T-cell (primary cell): ENCODE data around the gene DEAF1. TPM values are rescaled to one million over a fixed set of nuclear protein-coding genes. Genes with fewer than 3 reads are reported as not detected.

Experiments
- ATAC-seq, 4 experiments: fragments of 200-7000 bp in 3 of 4; fragments of 150-1000 bp in 1 of 4; cut with Tn5 transposase; replicated peaks in 1 of 4; 1 replicate in 3 of 4; 2 replicates in 1 of 4; pipeline ENCODE4 v1.10.0; 2021; ENCODE audit warnings: moderate library complexity in 3 of 4, mild to moderate bottlenecking in 2 of 4, moderate number of reproducible peaks in 1 of 4
- CTCF ChIA-PET, 2 donors: fragments of 300-600 bp; sonication (Branson Sonifier 250); formaldehyde crosslinking; loops; one replicate each; lab custom pipeline; 2022; ENCODE audit warnings: antibody characterized with exemption in 2 of 2; lab: Charles Lee
- POLR2A ChIA-PET, 2 donors: fragments of 300-600 bp; sonication (Branson Sonifier 250); formaldehyde crosslinking; loops; one replicate each; lab custom pipeline; 2022; ENCODE audit warnings: antibody characterized with exemption in 2 of 2; lab: Charles Lee
- DNase-seq, 35 experiments: peaks; one replicate each; pipeline versions ENCODE4 v3.0.0 to v3.0.0-alpha.2; 2013 to 2023
- H3K27ac ChIP-seq: one replicate; pipeline ENCODE4 v1.5.1; 2013; ENCODE audit warnings: low read length
- H3K27me3 ChIP-seq, 2 experiments: replicated peaks in 1 of 2; 1 replicate in 1 of 2; 2 replicates in 1 of 2; pipeline versions ENCODE4 v1.6.1 to v1.7.0; 2013; ENCODE audit warnings: low read length in 1 of 2, mixed read lengths in 1 of 2; ENCODE audit not compliant: control insufficient read depth in 2 of 2, insufficient read depth in 2 of 2; ENCODE audit errors: extremely low read depth in 1 of 2
- H3K36me3 ChIP-seq, 2 donors: 1 replicate in 1 of 2; 2 replicates in 1 of 2; pipeline versions ENCODE4 v1.6.1 to v1.7.0; 2013; ENCODE audit warnings: low read length in 1 of 2; ENCODE audit not compliant: control insufficient read depth in 2 of 2, insufficient read depth in 1 of 2; ENCODE audit errors: extremely low read depth in 1 of 2
- H3K4me1 ChIP-seq, 2 experiments: 1 replicate in 1 of 2; 2 replicates in 1 of 2; pipeline versions ENCODE4 v1.6.1 to v1.7.0; 2013; ENCODE audit warnings: low read length in 2 of 2, mixed read lengths in 1 of 2; ENCODE audit not compliant: insufficient read depth in 2 of 2, control insufficient read depth in 1 of 2; ENCODE audit errors: extremely low read depth in 1 of 2
- H3K4me3 ChIP-seq, 2 donors: 1 replicate in 1 of 2; 2 replicates in 1 of 2; pipeline versions ENCODE4 v1.5.1 to v1.7.0; 2013; ENCODE audit warnings: mild to moderate bottlenecking in 2 of 2, low read length in 1 of 2, moderate library complexity in 1 of 2; ENCODE audit not compliant: control insufficient read depth in 1 of 2; ENCODE audit errors: extremely low read depth in 1 of 2
- H3K9me3 ChIP-seq: 2 replicates; pipeline ENCODE4 v1.7.0; 2013
- H3K27ac Mint-ChIP-seq, 2 donors: one replicate each; pipeline ENCODE4 v1.8.0; 2020 to 2021; ENCODE audit warnings: mild to moderate bottlenecking in 2 of 2, mixed read lengths in 2 of 2
- H3K27me3 Mint-ChIP-seq, 2 donors: one replicate each; pipeline ENCODE4 v1.8.0; 2021 to 2022; ENCODE audit warnings: mixed read lengths in 2 of 2
- H3K36me3 Mint-ChIP-seq: one replicate; pipeline ENCODE4 v1.8.0; 2021; ENCODE audit warnings: mixed read lengths
- H3K4me1 Mint-ChIP-seq, 3 donors: one replicate each; pipeline ENCODE4 v1.8.0; 2020 to 2022; ENCODE audit warnings: mixed read lengths in 3 of 3, mild to moderate bottlenecking in 1 of 3
- H3K4me3 Mint-ChIP-seq, 3 donors: one replicate each; pipeline ENCODE4 v1.8.0; 2020 to 2022; ENCODE audit warnings: mild to moderate bottlenecking in 3 of 3, mixed read lengths in 3 of 3, moderate library complexity in 3 of 3
- H3K9me3 Mint-ChIP-seq, 3 donors: one replicate each; pipeline ENCODE4 v1.8.0; 2020 to 2022; ENCODE audit warnings: mixed read lengths in 3 of 3
- WGBS: methylation state at CpG from one replicate; pipeline ENCODE4 v1.1.5; 2013; ENCODE audit warnings: missing lambda C conversion rate; ENCODE audit not compliant: insufficient coverage; 5-methylcytosine and 5-hydroxymethylcytosine counted together
- total RNA-seq, 35 experiments: library from RNA in 6 of 35; stranded (reverse) in 6 of 35; fragments of 120-200 nt in 1 of 35; gene quantifications; one replicate each; pipeline versions ENCODE4 v1.2.1 to v1.2.4 and lab custom pipeline; 2013 to 2026

The DEAF1 gene
- total RNA-seq, 5 donors from 2014 or later (not counting 1 experiment from before 2014, with no cell fraction given): 55.8 to 121 (median 57.3) TPM

GRCh38 chr11:726278-727220, 31.5 kb upstream of the DEAF1 start:
- Mint-ChIP-seq H3K4me3 (peak overlapping the region; percentile 60 to 73 (median 67)), H3K27ac (peak overlapping the region in 1 of 2 donors; percentile 72), H3K36me3 (no peaks in the 10 kb centered on the region), H3K27me3 (peaks cover 4 to 5% of the 10 kb centered on the region in 2 donors), H3K4me1 (peaks cover 6 to 18% (median 11%) of the 10 kb centered on the region in 3 donors), H3K9me3 (no peaks in the 10 kb centered on the region)
- DNase-seq (peak in 24 of 35 experiments; percentile 25 to 72 (median 44)), ATAC-seq (peak; percentile 40 to 67 (median 62))
- CTCF ChIA-PET: interaction anchor here (0.6 to 2.5 kb wide), 12 partner anchors 11 to 1577 kb away, joined by 3 to 14 read pairs (median 3); partner anchors contain the start of genes DEAF1 (in 1 of the 2), PHRF1 (in 1 of the 2) and TMEM80 (in 1 of the 2)
- peak overlapping the region; percentile 32 to 47 for H3K4me3 ChIP-seq
- no peaks in the 10 kb centered on the region for H3K9me3 ChIP-seq
- peaks cover 0 to 49% of the 10 kb centered on the region in 2 experiments for H3K27me3 ChIP-seq
- no peak overlapping the region for H3K27ac ChIP-seq
- no peaks in the 10 kb centered on the region for H3K36me3 ChIP-seq
- H3K4me1 ChIP-seq: peaks cover 13 to 49% of the 10 kb centered on the region in 2 experiments
- 9% methylated on average over 49 of the region's 61 CpGs for WGBS
- POLR2A ChIA-PET: interaction anchor here (0.6 to 0.9 kb wide), 4 partner anchors 31 to 74 kb away, joined by 3 to 8 read pairs (median 5); partner anchors contain the start of gene TMEM80 (in 1 of the 2)

- Mint-ChIP-seq H3K36me3 (no peaks in the 10 kb centered on the region), H3K4me3 (peak overlapping the region; percentile 58 to 73 (median 67)), H3K4me1 (peaks cover 6 to 21% (median 14%) of the 10 kb centered on the region in 3 donors), H3K27me3 (peaks cover 7% of the 10 kb centered on the region in 2 donors), H3K9me3 (no peaks in the 10 kb centered on the region), H3K27ac (no peak overlapping the region)
- POLR2A ChIA-PET: interaction anchor here (0.6 to 0.9 kb wide), 4 partner anchors 30 to 320 kb away, joined by 3 to 9 read pairs (median 6); partner anchors contain the start of gene TMEM80 (in 1 of the 2)
- Histone ChIP-seq H3K9me3 (no peaks in the 10 kb centered on the region), H3K4me3 (peak overlapping the region in 1 of 2 donors; percentile 32), H3K27me3 (peaks cover 0 to 57% of the 10 kb centered on the region in 2 experiments), H3K4me1 (peaks cover 13 to 57% of the 10 kb centered on the region in 2 experiments), H3K36me3 (no peaks in the 10 kb centered on the region), H3K27ac (no peak overlapping the region)
- ATAC-seq (peak in 3 of 4 experiments; percentile 10 to 17 (median 14)), DNase-seq (peak in 1 of 35 experiments; percentile 23)
- WGBS: 5% methylated on average over 30 of the region's 53 CpGs
- CTCF ChIA-PET: interaction anchor here (0.6 to 2.5 kb wide), 7 partner anchors 23 to 1578 kb away, joined by 3 to 14 read pairs (median 3); partner anchors contain the start of genes DEAF1 (in 1 of the 2), PHRF1 (in 1 of the 2) and TMEM80 (in 1 of the 2)
These were observed 30.7 kb upstream of the DEAF1 start for GRCh38 chr11:725624-726202.

GRCh38 chr11:724778-725386, 29.9 kb upstream of the DEAF1 start:
- ChIA-PET POLR2A (interaction anchor here in 1 of 2 donors (0.7 kb wide), 1 partner anchor 59 kb away, joined by 3 read pairs; no protein-coding TSS in a partner anchor), CTCF (interaction anchor here (0.7 to 1.3 kb wide), 3 partner anchors 169 to 177 kb away, joined by 3 to 4 read pairs (median 3); no protein-coding TSS in a partner anchor)
- H3K9me3 ChIP-seq: no peaks in the 10 kb centered on the region
- DNase-seq: no peak
- Mint-ChIP-seq H3K4me1 (peaks cover 6 to 23% (median 16%) of the 10 kb centered on the region in 3 donors), H3K4me3 (peak overlapping the region; percentile 58 to 73 (median 65)), H3K27ac (no peak overlapping the region), H3K36me3 (no peaks in the 10 kb centered on the region), H3K27me3 (peaks cover 7 to 10% of the 10 kb centered on the region in 2 donors), H3K9me3 (no peaks in the 10 kb centered on the region)
- no peak for ATAC-seq
- H3K4me3 ChIP-seq: no peak overlapping the region
- H3K27me3 ChIP-seq: peaks cover 0 to 64% of the 10 kb centered on the region in 2 experiments
- H3K36me3 ChIP-seq: no peaks in the 10 kb centered on the region
- no peak overlapping the region for H3K27ac ChIP-seq
- 89% methylated on average over 3 of the region's 18 CpGs for WGBS
- peaks cover 13 to 62% of the 10 kb centered on the region in 2 experiments for H3K4me1 ChIP-seq

GRCh38 chr11:724049-724777, 29.2 kb upstream of the DEAF1 start:
- H3K9me3 ChIP-seq: no peaks in the 10 kb centered on the region
- H3K36me3 Mint-ChIP-seq: no peaks in the 10 kb centered on the region
- no peak for ATAC-seq
- peak overlapping the region in 1 of 2 donors; percentile 55 for H3K27ac Mint-ChIP-seq
- POLR2A ChIA-PET: interaction anchor here in 1 of 2 donors (0.7 kb wide), 1 partner anchor 58 kb away, joined by 3 read pairs; no protein-coding TSS in a partner anchor
- peaks cover 0 to 71% of the 10 kb centered on the region in 2 experiments for H3K27me3 ChIP-seq
- H3K36me3 ChIP-seq: no peaks in the 10 kb centered on the region
- no peak overlapping the region for H3K4me3 ChIP-seq
- WGBS: 69% methylated on average over 18 of the region's 19 CpGs
- CTCF ChIA-PET: interaction anchor here (0.6 to 1.3 kb wide), 6 partner anchors 9 to 177 kb away, joined by 3 to 6 read pairs (median 4); partner anchors contain the start of gene TMEM80 (in 1 of the 2)
- H3K27me3 Mint-ChIP-seq: peaks cover 11 to 13% of the 10 kb centered on the region in 2 donors
- peaks cover 13 to 62% of the 10 kb centered on the region in 2 experiments for H3K4me1 ChIP-seq
- DNase-seq: no peak
- H3K27ac ChIP-seq: no peak overlapping the region
- H3K4me3 Mint-ChIP-seq: peak overlapping the region in 1 of 3 donors; percentile 73
- peaks cover 6 to 26% (median 16%) of the 10 kb centered on the region in 3 donors for H3K4me1 Mint-ChIP-seq
- H3K9me3 Mint-ChIP-seq: no peaks in the 10 kb centered on the region
